ENCODE results near the gene MAP1LC3A. TPM values are rescaled to one million over a fixed set of nuclear protein-coding genes. Genes with fewer than 3 reads are reported as not detected.

Gene MAP1LC3A
- total RNA-seq, 3 donors from 2014 or later (not counting 1 experiment from before 2014, with no cell fraction given) = 12.7 to 20.4 (median 19.8) TPM

DNA sequence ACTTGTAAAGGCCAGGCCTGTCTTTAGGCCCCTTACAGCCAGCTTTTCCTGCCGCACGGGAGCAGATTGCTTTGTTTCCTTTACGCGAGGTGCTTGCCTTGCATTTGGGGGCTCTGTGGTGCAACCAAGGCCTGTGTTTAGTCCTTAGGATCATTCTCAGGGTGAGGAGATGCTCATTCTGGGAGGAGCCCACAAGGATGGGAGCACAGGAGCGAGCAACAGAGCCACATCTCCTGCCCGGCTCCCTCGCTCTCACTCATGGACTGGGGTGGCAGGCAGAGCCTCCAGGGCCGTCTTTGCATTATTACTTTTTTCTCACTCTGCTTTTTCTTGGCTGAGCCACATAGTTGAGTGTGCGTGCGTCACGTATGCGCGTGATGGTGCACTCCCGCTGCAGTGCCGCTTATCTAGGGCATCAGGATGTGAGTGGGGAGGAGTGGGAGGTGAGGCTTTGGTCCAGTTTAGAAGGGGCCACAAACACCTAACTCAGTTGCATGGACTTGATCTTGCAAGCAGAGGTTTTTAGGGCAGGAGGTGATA is 23.1 kb upstream of the MAP1LC3A start:
- Mint-ChIP-seq H3K4me3 (no peak overlapping the region), H3K4me1 (peaks cover 15 to 16% of the 10 kb centered on the region in 2 donors), H3K27me3 (ENCODE audit: low read depth in 2 of 2) (no peaks in the 10 kb centered on the region), H3K36me3 (peaks cover 1% of the 10 kb centered on the region), H3K9me3 (no peaks in the 10 kb centered on the region), H3K27ac (no peak overlapping the region)
- no peaks in the 10 kb centered on the region for H3K27me3 ChIP-seq (ENCODE audit: control insufficient read depth, insufficient read depth, low read length)
- intact Hi-C loops (cut with micrococcal nuclease) = loop anchor here (10.0 kb wide), 1 partner anchor 169 kb away; the partner anchor contains the start of gene TP53INP2
- H3K4me1 ChIP-seq (ENCODE audit: control insufficient read depth, insufficient read depth, low read length) = peaks cover 8% of the 10 kb centered on the region
- no peak overlapping the region for H3K27ac ChIP-seq (ENCODE audit: low read length)
- peaks cover 53% of the 10 kb centered on the region for H3K36me3 ChIP-seq (ENCODE audit: control insufficient read depth, insufficient read depth, low read length)
- no peaks in the 10 kb centered on the region for H3K9me3 ChIP-seq (ENCODE audit: control insufficient read depth, insufficient read depth, low read length)
- ATAC-seq = no peak
- H3K4me3 ChIP-seq (ENCODE audit: low read length) = no peak overlapping the region
- 94% methylated on average over 15 of the region's 15 CpGs for WGBS (ENCODE audit: insufficient coverage)
- TF ChIP-seq, protein P1, sequence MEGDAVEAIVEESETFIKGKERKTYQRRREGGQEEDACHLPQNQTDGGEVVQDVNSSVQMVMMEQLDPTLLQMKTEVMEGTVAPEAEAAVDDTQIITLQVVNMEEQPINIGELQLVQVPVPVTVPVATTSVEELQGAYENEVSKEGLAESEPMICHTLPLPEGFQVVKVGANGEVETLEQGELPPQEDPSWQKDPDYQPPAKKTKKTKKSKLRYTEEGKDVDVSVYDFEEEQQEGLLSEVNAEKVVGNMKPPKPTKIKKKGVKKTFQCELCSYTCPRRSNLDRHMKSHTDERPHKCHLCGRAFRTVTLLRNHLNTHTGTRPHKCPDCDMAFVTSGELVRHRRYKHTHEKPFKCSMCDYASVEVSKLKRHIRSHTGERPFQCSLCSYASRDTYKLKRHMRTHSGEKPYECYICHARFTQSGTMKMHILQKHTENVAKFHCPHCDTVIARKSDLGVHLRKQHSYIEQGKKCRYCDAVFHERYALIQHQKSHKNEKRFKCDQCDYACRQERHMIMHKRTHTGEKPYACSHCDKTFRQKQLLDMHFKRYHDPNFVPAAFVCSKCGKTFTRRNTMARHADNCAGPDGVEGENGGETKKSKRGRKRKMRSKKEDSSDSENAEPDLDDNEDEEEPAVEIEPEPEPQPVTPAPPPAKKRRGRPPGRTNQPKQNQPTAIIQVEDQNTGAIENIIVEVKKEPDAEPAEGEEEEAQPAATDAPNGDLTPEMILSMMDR (IDR thresholded peaks at IDR 0.05) = no peak
- DNase-seq = no peak

DNA sequence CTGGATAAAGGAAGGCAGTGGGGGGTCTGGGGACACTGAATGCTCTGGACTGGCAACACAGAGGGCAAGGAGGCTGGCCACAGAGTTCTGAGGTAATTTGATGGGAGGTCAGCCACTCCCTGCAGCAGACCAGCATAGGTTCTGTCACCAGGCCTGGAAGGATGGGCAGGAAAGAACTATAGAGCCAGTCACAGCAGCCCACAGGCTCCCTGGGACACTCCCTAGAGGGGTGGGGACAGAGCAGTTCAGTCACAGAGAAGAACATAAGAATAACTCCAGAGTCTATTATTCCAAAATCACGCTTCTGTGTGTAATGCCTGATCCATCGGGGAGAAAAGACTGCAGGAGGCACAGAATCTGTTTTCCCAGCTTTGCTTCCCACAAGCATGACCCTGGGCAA is 22.7 kb upstream of the MAP1LC3A start:
- H3K27me3 Mint-ChIP-seq (ENCODE audit: low read depth in 2 of 2) = no peaks in the 10 kb centered on the region
- intact Hi-C loops (cut with micrococcal nuclease) = loop anchor here (10.0 kb wide), 1 partner anchor 169 kb away; the partner anchor contains the start of gene TP53INP2
- no peak overlapping the region for H3K4me3 ChIP-seq (ENCODE audit: low read length)
- DNase-seq (no peak), ATAC-seq (no peak)
- H3K27ac Mint-ChIP-seq = no peak overlapping the region
- H3K36me3 ChIP-seq (ENCODE audit: control insufficient read depth, insufficient read depth, low read length) = peaks cover 58% of the 10 kb centered on the region
- H3K4me1 ChIP-seq (ENCODE audit: control insufficient read depth, insufficient read depth, low read length) = peaks cover 8% of the 10 kb centered on the region
- H3K27ac ChIP-seq (ENCODE audit: low read length) = no peak overlapping the region
- peaks cover 15 to 16% of the 10 kb centered on the region in 2 donors for H3K4me1 Mint-ChIP-seq
- 100% methylated on average over 2 of the region's 2 CpGs for WGBS (ENCODE audit: insufficient coverage)
- no peak overlapping the region for H3K4me3 Mint-ChIP-seq
- peaks cover 6% of the 10 kb centered on the region for H3K36me3 Mint-ChIP-seq
- H3K9me3 ChIP-seq (ENCODE audit: control insufficient read depth, insufficient read depth, low read length) = no peaks in the 10 kb centered on the region
- H3K27me3 ChIP-seq (ENCODE audit: control insufficient read depth, insufficient read depth, low read length) = no peaks in the 10 kb centered on the region
- no peaks in the 10 kb centered on the region for H3K9me3 Mint-ChIP-seq
- TF ChIP-seq, protein P1 (IDR thresholded peaks at IDR 0.05) = no peak

DNA sequence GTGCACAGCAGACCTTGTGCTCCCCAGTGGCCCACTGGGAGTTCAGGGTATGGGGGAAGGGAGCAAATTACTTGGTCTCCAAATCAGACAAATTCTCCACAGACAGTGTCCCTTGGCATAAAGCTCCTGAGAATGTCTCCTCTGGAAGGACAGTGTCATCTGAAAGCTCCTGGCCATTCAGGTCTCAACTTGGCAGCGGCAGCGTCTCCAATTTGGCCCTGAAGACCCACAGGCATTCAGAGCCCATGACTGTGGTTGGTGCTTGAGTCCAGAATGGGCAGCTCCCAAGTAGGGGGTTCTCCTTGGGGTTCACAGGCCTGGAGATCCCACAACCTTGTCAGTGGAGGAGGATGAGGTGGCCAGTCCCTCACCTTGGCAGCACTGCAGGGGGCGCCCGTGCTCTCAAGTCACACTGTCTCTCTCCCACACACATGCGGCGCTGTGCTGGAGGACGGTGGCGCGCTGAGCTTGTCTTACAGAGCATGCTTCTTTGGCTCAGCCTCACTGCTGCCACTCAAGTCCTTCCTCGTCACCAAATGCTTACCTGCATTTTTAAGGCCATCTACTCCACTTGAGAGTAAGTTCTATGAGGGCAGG is 21.6 kb upstream of the MAP1LC3A start:
- no peaks in the 10 kb centered on the region for H3K9me3 ChIP-seq (ENCODE audit: control insufficient read depth, insufficient read depth, low read length)
- TF ChIP-seq, protein P1 (IDR thresholded peaks at IDR 0.05) = no peak
- H3K27ac ChIP-seq (ENCODE audit: low read length) = no peak overlapping the region
- H3K4me3 Mint-ChIP-seq = no peak overlapping the region
- DNase-seq (peak in 1 of 2 donors; percentile 61), ATAC-seq (peak in 2 of 3 donors; percentile 34 to 45)
- H3K36me3 ChIP-seq (ENCODE audit: control insufficient read depth, insufficient read depth, low read length) = peaks cover 59% of the 10 kb centered on the region
- H3K27me3 Mint-ChIP-seq (ENCODE audit: low read depth in 2 of 2) = no peaks in the 10 kb centered on the region
- no peak overlapping the region for H3K27ac Mint-ChIP-seq
- 92% methylated on average over 10 of the region's 10 CpGs for WGBS (ENCODE audit: insufficient coverage)
- H3K4me3 ChIP-seq (ENCODE audit: low read length) = no peak overlapping the region
- H3K4me1 ChIP-seq (ENCODE audit: control insufficient read depth, insufficient read depth, low read length) = peaks cover 16% of the 10 kb centered on the region
- peaks cover 7 to 15% of the 10 kb centered on the region in 2 donors for H3K4me1 Mint-ChIP-seq
- intact Hi-C loops (cut with micrococcal nuclease) = loop anchor here (10.0 kb wide), 1 partner anchor 168 kb away; the partner anchor contains the start of gene TP53INP2
- peaks cover 9% of the 10 kb centered on the region for H3K36me3 Mint-ChIP-seq
- no peaks in the 10 kb centered on the region for H3K27me3 ChIP-seq (ENCODE audit: control insufficient read depth, insufficient read depth, low read length)
- no peaks in the 10 kb centered on the region for H3K9me3 Mint-ChIP-seq
